Measurements from ENCODE around the gene FBXL13. TPM values are rescaled to one million over a fixed set of nuclear protein-coding genes. Genes with fewer than 3 reads are reported as not detected.

Gene FBXL13
- total and polyA plus RNA-seq, 12 donors: 0.61 to 6.8 (median 2.7) TPM

- intact Hi-C loops (cut with DNase I): no loop called here
- Histone ChIP-seq H3K4me1 (replicated peaks in 1 of 2) (peaks cover 14 to 56% of the 10 kb centered on the region in 2 donors), H3K36me3 (replicated peaks in 1 of 2) (no peaks in the 10 kb centered on the region), H3K4me3 (no peak overlapping the region), H3K9me3 (replicated peaks in 1 of 3) (no peaks in the 10 kb centered on the region), H3K27ac (peak overlapping the region in 1 of 5 donors; percentile 58), H3K27me3 (no peaks in the 10 kb centered on the region)
- no peak for DNase-seq
- TF ChIP-seq POLR2A (IDR thresholded peaks at IDR 0.05): no peak
- TF ChIP-seq CTCF (IDR thresholded peaks at IDR 0.05): no peak
- 85 to 98% (median 90%) methylated on average over 2 of the region's 2 CpGs for WGBS, 4 donors
Measured at GRCh38 chr7:102990642-102991041, 84.0 kb downstream of the FBXL13 start.

- intact Hi-C loops (cut with DNase I): no loop called here
- Histone ChIP-seq H3K27ac (peak overlapping the region in 2 of 5 donors; percentile 43 to 54), H3K9me3 (replicated peaks in 1 of 3) (no peaks in the 10 kb centered on the region), H3K4me1 (replicated peaks in 1 of 2) (peaks cover 14 to 53% of the 10 kb centered on the region in 2 donors), H3K36me3 (replicated peaks in 1 of 2) (no peaks in the 10 kb centered on the region), H3K4me3 (no peak overlapping the region), H3K27me3 (no peaks in the 10 kb centered on the region)
- TF ChIP-seq CTCF (IDR thresholded peaks at IDR 0.05) (no peak), POLR2A (IDR thresholded peaks at IDR 0.05) (no peak)
- no peak for DNase-seq
- 43 to 47% (median 46%) methylated on average over 6 of the region's 6 CpGs for WGBS, 4 donors
Measured at GRCh38 chr7:102988631-102989560, 85.7 kb downstream of the FBXL13 start.

- Histone ChIP-seq H3K36me3 (replicated peaks in 1 of 2) (no peaks in the 10 kb centered on the region), H3K27ac (no peak overlapping the region), H3K4me3 (no peak overlapping the region), H3K4me1 (replicated peaks in 1 of 2) (peaks cover 11 to 49% of the 10 kb centered on the region in 2 donors), H3K9me3 (replicated peaks in 1 of 3) (no peaks in the 10 kb centered on the region), H3K27me3 (no peaks in the 10 kb centered on the region)
- WGBS, 4 donors: 87 to 95% (median 92%) methylated on average over 2 of the region's 2 CpGs
- TF ChIP-seq CTCF (IDR thresholded peaks at IDR 0.05) (no peak), POLR2A (IDR thresholded peaks at IDR 0.05) (no peak)
- no peak for DNase-seq
- intact Hi-C loops (cut with DNase I): no loop called here
Measured at GRCh38 chr7:102988088-102988487, 86.5 kb downstream of the FBXL13 start.

GRCh38 chr7:102985176-102985783, 89.3 kb downstream of the FBXL13 start:
- Histone ChIP-seq H3K9me3 (replicated peaks in 1 of 3) (no peaks in the 10 kb centered on the region), H3K27me3 (no peaks in the 10 kb centered on the region), H3K4me3 (no peak overlapping the region), H3K27ac (no peak overlapping the region), H3K4me1 (replicated peaks in 1 of 2) (peaks cover 0 to 24% of the 10 kb centered on the region in 2 donors), H3K36me3 (replicated peaks in 1 of 2) (no peaks in the 10 kb centered on the region)
- DNase-seq: no peak
- TF ChIP-seq POLR2A (IDR thresholded peaks at IDR 0.05): no peak
- TF ChIP-seq CTCF (IDR thresholded peaks at IDR 0.05): no peak
- intact Hi-C loops (cut with DNase I): no loop called here
